GM12874 (cell line): ENCODE data around the gene SNX11.

Experiments
- CTCF ChIP-seq: IDR thresholded peaks from 2 replicates; pipeline ENCODE4 v1.5.1; 2011; ENCODE audit warnings: low read depth, mild to moderate bottlenecking, control low read depth, low read length, moderate library complexity; ENCODE audit not compliant: insufficient read depth

The SNX11 gene

GRCh38 chr17:48102043-48102750, 5.4 kb upstream of the SNX11 start:
- no peak for TF ChIP-seq CTCF

GRCh38 chr17:48102798-48103715, 4.5 kb upstream of the SNX11 start:
- no peak for TF ChIP-seq CTCF

- TF ChIP-seq CTCF = no peak
Observed at GRCh38 chr17:48104440-48104839, 3.1 kb upstream of the SNX11 start.

GRCh38 chr17:48106802-48107136, 797 bp upstream of the SNX11 start:
- TF ChIP-seq CTCF = no peak

- TF ChIP-seq CTCF = no peak
Observed at GRCh38 chr17:48110761-48111160, 3.2 kb downstream of the SNX11 start.

GRCh38 chr17:48111937-48112241, 4.3 kb downstream of the SNX11 start:
- no peak for TF ChIP-seq CTCF

- no peak for TF ChIP-seq CTCF
Observed at GRCh38 chr17:48113201-48113676, 5.7 kb downstream of the SNX11 start.
